Neuronal stem cell (in vitro differentiated cells): ENCODE measurements around the gene CPPED1.

Experiments used
- DNase-seq: peaks from one replicate; pipeline ENCODE4 v3.0.0-alpha.2; 2013; ENCODE audit warnings: low spot score
- H2AFZ ChIP-seq: one replicate; pipeline ENCODE4 v1.6.1; 2013; ENCODE audit warnings: mild to moderate bottlenecking, low read length, inconsistent platforms
- H2AK5ac ChIP-seq: 2 replicates; pipeline ENCODE4 v1.6.1; 2013; ENCODE audit warnings: low read depth, mild to moderate bottlenecking, inconsistent platforms, low read length, moderate library complexity, mixed read lengths
- H2BK120ac ChIP-seq: 2 replicates; pipeline ENCODE4 v1.6.1; 2013; ENCODE audit warnings: low read depth, mild to moderate bottlenecking, inconsistent platforms, low read length, moderate library complexity, mixed read lengths
- H2BK12ac ChIP-seq: one replicate; pipeline ENCODE4 v1.6.1; 2013; ENCODE audit warnings: low read length, inconsistent platforms
- H2BK15ac ChIP-seq: 2 replicates; pipeline ENCODE4 v1.6.1; 2013; ENCODE audit warnings: mild to moderate bottlenecking, low read length, inconsistent platforms, mixed read lengths
- H2BK5ac ChIP-seq: one replicate; pipeline ENCODE4 v1.6.1; 2013; ENCODE audit warnings: inconsistent platforms, mild to moderate bottlenecking, low read length, moderate library complexity
- H3K14ac ChIP-seq: one replicate; pipeline ENCODE4 v1.6.1; 2013; ENCODE audit warnings: low read length, inconsistent platforms
- H3K18ac ChIP-seq: 2 replicates; pipeline ENCODE4 v1.6.1; 2013; ENCODE audit warnings: low read length, inconsistent platforms
- H3K23ac ChIP-seq: 2 replicates; pipeline ENCODE4 v1.6.1; 2013; ENCODE audit warnings: low read depth, mild to moderate bottlenecking, mixed read lengths, low read length, inconsistent platforms; ENCODE audit not compliant: poor library complexity
- H3K27ac ChIP-seq: replicated peaks from 3 replicates; pipeline ENCODE4 v1.5.1; 2013; ENCODE audit warnings: low read length, inconsistent platforms
- H3K27me3 ChIP-seq, 3 experiments: 2 replicates each; pipeline ENCODE4 v1.6.1; 2013; ENCODE audit warnings: low read length in 3 of 3, mild to moderate bottlenecking in 2 of 3, inconsistent platforms in 1 of 3, low read depth in 1 of 3, mixed read lengths in 1 of 3, moderate library complexity in 1 of 3; ENCODE audit not compliant: control insufficient read depth in 3 of 3, insufficient read depth in 3 of 3
- H3K36me3 ChIP-seq, 2 donors: replicated peaks in 1 of 2; 2 replicates each; pipeline ENCODE4 v1.6.1; 2013; ENCODE audit warnings: low read length in 2 of 2; ENCODE audit not compliant: control insufficient read depth in 2 of 2, insufficient read depth in 2 of 2
- H3K4ac ChIP-seq: 2 replicates; pipeline ENCODE4 v1.6.1; 2013; ENCODE audit warnings: inconsistent platforms, mild to moderate bottlenecking, low read length, moderate library complexity
- H3K4me1 ChIP-seq, 2 donors: 1 replicate in 1 of 2; 2 replicates in 1 of 2; pipeline ENCODE4 v1.6.1; 2013; ENCODE audit warnings: low read length in 2 of 2, low read depth in 1 of 2; ENCODE audit not compliant: control insufficient read depth in 2 of 2, insufficient read depth in 1 of 2
- H3K4me2 ChIP-seq: one replicate; pipeline ENCODE4 v1.6.1; 2013; ENCODE audit warnings: mild to moderate bottlenecking, low read length, inconsistent platforms; ENCODE audit not compliant: insufficient read depth, poor library complexity, severe bottlenecking
- H3K4me3 ChIP-seq, 2 donors: 2 replicates each; pipeline ENCODE4 v1.5.1; 2013; ENCODE audit warnings: low read length in 2 of 2, mild to moderate bottlenecking in 2 of 2, inconsistent platforms in 1 of 2, moderate library complexity in 1 of 2
- H3K79me1 ChIP-seq: one replicate; pipeline ENCODE4 v1.6.1; 2013; ENCODE audit warnings: low read depth, mild to moderate bottlenecking, inconsistent platforms, low read length, moderate library complexity
- H3K9ac ChIP-seq: one replicate; pipeline ENCODE4 v1.6.1; 2013; ENCODE audit warnings: mild to moderate bottlenecking, low read depth, low read length, inconsistent platforms; ENCODE audit not compliant: poor library complexity
- H3K9me3 ChIP-seq, 2 donors: replicated peaks in 1 of 2; 2 replicates each; pipeline versions ENCODE3 to v1.6.1; 2013; ENCODE audit warnings: low read length in 2 of 2, mild to moderate bottlenecking in 2 of 2, inconsistent platforms in 1 of 2, low read depth in 1 of 2, mixed read lengths in 1 of 2, moderate library complexity in 1 of 2; ENCODE audit not compliant: control insufficient read depth in 2 of 2, insufficient read depth in 1 of 2
- H4K8ac ChIP-seq: one replicate; pipeline ENCODE4 v1.6.1; 2013; ENCODE audit warnings: low read depth, mild to moderate bottlenecking, inconsistent platforms, low read length, moderate library complexity
- H4K91ac ChIP-seq: one replicate; pipeline ENCODE4 v1.6.1; 2013; ENCODE audit warnings: low read length, low read depth, mild to moderate bottlenecking, inconsistent platforms; ENCODE audit not compliant: poor library complexity
- WGBS, 2 donors: extraction: QIAGEN DNeasy Blood & Tissue Kit; methylation state at CpG; one replicate each; pipeline ENCODE4 v1.1.7; 2013; ENCODE audit warnings: missing lambda C conversion rate in 2 of 2, mixed read lengths in 1 of 2; ENCODE audit not compliant: insufficient read length in 2 of 2, insufficient replicate concordance in 1 of 2; ENCODE audit errors: extremely low coverage in 2 of 2; 5-methylcytosine and 5-hydroxymethylcytosine counted together

The CPPED1 gene

DNA sequence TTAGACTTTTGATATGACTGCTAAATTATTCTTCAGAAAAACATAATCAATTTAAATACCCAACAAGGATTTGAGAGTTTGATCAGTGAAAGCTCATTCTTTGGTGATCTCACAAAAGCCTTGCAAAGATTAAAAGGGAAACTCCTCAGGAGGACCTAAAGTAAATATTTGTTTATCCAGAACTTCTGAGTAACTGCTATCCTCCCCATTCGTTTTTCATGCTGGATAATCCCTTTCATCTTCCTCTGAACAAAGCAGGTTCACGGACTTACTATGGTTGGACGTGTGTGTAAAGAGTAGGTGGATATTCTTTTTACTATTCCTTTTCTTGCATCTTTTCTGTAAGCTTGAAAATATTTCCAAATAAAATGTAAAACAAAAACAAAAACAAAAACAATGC lies 124.7 kb downstream of the CPPED1 start:
- Histone ChIP-seq H3K4me1 (no peaks in the 10 kb centered on the region), H3K36me3 (no peaks in the 10 kb centered on the region), H2AFZ (no peak overlapping the region), H4K91ac (no peak overlapping the region), H2BK120ac (no peak overlapping the region), H2AK5ac (no peak overlapping the region), H3K27ac (no peak overlapping the region), H3K23ac (no peak overlapping the region), H3K14ac (no peak overlapping the region), H2BK12ac (no peak overlapping the region), H3K9me3 (no peaks in the 10 kb centered on the region), H3K4me3 (no peak overlapping the region), H4K8ac (no peak overlapping the region), H3K18ac (no peak overlapping the region), H2BK15ac (no peak overlapping the region), H2BK5ac (no peak overlapping the region), H3K79me1 (no peaks in the 10 kb centered on the region), H3K4me2 (no peak overlapping the region), H3K4ac (no peak overlapping the region), H3K9ac (no peak overlapping the region), H3K27me3 (no peaks in the 10 kb centered on the region)
- no peak for DNase-seq
- WGBS, 2 donors: no CpG with 5 or more reads among the region's 3 CpGs

DNA sequence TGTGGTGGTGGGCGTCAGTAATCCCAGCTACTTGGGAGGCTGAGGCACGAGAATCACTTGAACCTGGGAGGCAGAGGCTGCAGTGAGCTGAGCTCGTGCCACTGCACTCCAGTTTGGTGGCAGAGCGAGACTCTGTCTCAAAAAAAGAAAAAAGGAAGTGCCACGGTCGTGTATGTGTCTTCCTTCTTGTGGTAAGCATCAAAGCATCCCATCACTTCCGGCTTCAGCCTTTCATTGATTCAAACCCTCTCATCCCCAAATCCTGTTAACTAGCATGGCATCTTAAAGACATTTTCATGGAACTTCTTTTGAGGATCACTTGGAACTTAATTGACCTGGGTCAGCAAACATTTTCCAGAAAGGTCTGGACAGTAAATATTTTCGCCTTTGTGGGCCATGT lies 126.2 kb downstream of the CPPED1 start:
- Histone ChIP-seq H3K36me3 (no peaks in the 10 kb centered on the region), H4K91ac (no peak overlapping the region), H2BK15ac (no peak overlapping the region), H3K9me3 (no peaks in the 10 kb centered on the region), H2BK12ac (no peak overlapping the region), H2AK5ac (no peak overlapping the region), H3K27me3 (no peaks in the 10 kb centered on the region), H2AFZ (no peak overlapping the region), H3K4me3 (no peak overlapping the region), H3K4me1 (no peaks in the 10 kb centered on the region), H2BK5ac (no peak overlapping the region), H3K14ac (no peak overlapping the region), H3K23ac (no peak overlapping the region), H3K79me1 (no peaks in the 10 kb centered on the region), H3K18ac (no peak overlapping the region), H2BK120ac (no peak overlapping the region), H3K27ac (no peak overlapping the region), H3K4ac (no peak overlapping the region), H4K8ac (no peak overlapping the region), H3K9ac (no peak overlapping the region), H3K4me2 (no peak overlapping the region)
- DNase-seq: no peak
- no CpG with 5 or more reads among the region's 8 CpGs for WGBS, 2 donors

DNA sequence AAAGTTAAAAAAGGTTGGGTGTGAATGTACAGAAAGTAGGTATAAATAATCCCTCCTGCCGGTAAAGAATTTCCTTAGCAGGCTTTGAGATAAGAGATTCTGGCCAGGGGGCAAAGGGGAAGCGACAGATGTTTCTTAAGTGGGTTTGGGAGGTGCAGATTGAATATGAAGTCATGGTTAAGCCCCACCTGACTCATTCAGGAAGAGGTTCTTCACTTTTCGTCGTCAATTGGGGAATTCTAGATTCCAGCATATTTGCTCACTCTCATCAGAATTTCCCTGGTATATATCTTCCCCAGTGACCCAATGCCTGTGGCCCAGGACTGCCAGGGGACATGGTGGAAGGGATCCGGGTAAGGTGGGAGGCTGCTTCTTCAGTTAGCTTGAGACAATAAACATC lies 127.8 kb downstream of the CPPED1 start:
- DNase-seq: no peak
- H3K4me3 ChIP-seq: no peak overlapping the region

DNA sequence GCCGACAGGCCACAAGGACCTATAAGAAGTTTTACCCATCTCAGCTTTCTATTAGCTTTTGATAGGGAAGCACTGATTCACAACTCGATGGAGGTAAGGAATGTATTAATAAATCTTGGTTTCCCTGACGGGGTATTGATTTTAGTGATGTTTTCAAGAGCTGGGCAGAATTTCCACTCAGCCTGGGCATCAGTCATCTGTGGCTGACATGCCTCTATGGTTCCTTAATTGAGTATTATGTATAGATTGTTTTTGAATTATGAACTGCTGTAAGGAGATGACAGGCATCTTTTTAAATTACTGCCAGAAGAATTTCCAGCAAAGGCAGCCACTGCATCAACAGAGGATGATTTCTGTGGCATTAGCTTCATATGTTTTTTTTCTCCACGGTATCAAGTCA lies 128.6 kb downstream of the CPPED1 start:
- Histone ChIP-seq H4K91ac (no peak overlapping the region), H3K27ac (no peak overlapping the region), H2AK5ac (no peak overlapping the region), H3K27me3 (no peaks in the 10 kb centered on the region), H3K4me1 (no peaks in the 10 kb centered on the region), H3K14ac (no peak overlapping the region), H2BK5ac (no peak overlapping the region), H3K9me3 (no peaks in the 10 kb centered on the region), H2BK120ac (no peak overlapping the region), H3K79me1 (no peaks in the 10 kb centered on the region), H3K36me3 (no peaks in the 10 kb centered on the region), H3K4me3 (no peak overlapping the region), H2AFZ (no peak overlapping the region), H3K18ac (no peak overlapping the region), H3K9ac (no peak overlapping the region), H3K4me2 (no peak overlapping the region), H3K4ac (no peak overlapping the region), H2BK12ac (no peak overlapping the region), H4K8ac (no peak overlapping the region), H2BK15ac (no peak overlapping the region), H3K23ac (no peak overlapping the region)
- WGBS, 2 donors: no CpG with 5 or more reads among the region's 4 CpGs
- no peak for DNase-seq

More for the DNA sequence above, 127.8 kb downstream of the CPPED1 start:
- Histone ChIP-seq H2AFZ (no peak overlapping the region), H3K4me2 (no peak overlapping the region), H3K4ac (no peak overlapping the region), H3K23ac (no peak overlapping the region), H2AK5ac (no peak overlapping the region), H3K27ac (no peak overlapping the region), H3K9me3 (no peaks in the 10 kb centered on the region), H2BK5ac (no peak overlapping the region), H3K79me1 (no peaks in the 10 kb centered on the region), H3K4me1 (no peaks in the 10 kb centered on the region), H3K36me3 (no peaks in the 10 kb centered on the region), H2BK15ac (no peak overlapping the region), H3K14ac (no peak overlapping the region), H2BK120ac (no peak overlapping the region), H3K18ac (no peak overlapping the region), H3K9ac (no peak overlapping the region), H4K91ac (no peak overlapping the region), H2BK12ac (no peak overlapping the region), H4K8ac (no peak overlapping the region), H3K27me3 (no peaks in the 10 kb centered on the region)
- no CpG with 5 or more reads among the region's 5 CpGs for WGBS, 2 donors
